ENCODE data around the gene TRIM24.

The TRIM24 gene

DNA sequence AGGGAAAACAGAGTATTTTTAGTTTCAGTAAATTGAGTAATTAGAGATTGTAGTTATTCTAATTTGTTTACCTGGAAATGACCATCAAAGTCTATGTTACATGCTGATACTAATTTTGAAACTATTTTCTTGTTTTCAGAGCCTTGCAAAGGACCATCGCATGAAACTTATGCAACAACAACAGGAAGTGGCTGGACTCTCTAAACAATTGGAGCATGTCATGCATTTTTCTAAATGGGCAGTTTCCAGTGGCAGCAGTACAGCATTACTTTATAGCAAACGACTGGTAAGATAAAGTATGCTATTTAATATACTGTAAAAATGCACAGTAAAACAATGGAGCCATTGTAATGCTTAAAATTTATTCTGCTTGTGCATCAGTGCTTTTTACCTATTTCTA is 78.5 kb downstream of the TRIM24 start:
- no peak for DNase-seq (ENCODE audit: low read depth, low spot score)

DNA sequence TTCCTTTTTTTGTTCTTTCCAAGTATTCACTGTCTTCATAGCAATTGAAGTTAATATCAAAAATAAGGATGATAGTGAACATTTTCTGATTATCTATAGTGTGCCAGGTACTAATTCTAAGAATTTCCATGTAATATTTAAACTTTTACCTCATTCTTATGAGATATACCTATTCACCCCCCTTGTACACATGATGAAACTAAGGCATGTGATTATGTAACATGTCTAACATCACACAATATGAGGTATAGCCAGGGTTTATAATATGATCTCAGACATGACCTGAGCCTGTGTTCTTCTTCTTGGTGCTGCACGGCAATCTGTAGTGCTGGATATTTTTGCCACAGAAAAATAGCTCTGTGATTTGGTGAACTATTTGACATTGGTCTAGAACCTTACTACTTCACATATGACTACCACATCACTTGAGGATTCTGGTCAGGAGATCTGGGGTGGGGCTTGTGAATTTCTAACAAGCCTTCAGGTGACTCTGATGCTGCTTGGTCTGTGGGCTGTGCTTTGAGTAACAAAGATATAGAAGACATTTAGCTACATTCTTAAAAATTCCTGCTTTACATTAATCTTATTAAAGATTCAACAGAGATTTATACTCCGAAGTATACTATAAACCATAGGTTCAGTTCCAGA is 79.1 kb downstream of the TRIM24 start:
- DNase-seq (ENCODE audit: low read depth, low spot score): no peak

DNA sequence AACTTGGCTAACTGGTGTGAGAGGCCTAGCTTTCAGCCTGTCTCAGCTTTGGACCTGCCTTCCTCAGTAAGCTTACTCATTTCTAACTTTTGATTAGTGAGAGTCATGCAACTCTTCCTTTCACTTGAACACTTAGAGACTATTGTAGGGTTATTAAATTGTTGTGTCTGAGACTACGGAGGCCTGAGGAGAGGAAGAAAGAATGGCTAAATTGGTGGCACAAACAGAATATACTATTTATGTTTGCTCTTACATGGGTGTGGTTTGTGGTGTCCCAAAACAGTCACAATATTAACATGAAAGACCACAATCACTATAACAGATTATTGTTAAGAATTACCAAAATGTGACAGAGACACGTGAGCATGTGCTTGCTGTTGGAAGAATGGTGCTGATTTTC is 82.1 kb downstream of the TRIM24 start:
- DNase-seq (ENCODE audit: low read depth, low spot score): no peak

DNA sequence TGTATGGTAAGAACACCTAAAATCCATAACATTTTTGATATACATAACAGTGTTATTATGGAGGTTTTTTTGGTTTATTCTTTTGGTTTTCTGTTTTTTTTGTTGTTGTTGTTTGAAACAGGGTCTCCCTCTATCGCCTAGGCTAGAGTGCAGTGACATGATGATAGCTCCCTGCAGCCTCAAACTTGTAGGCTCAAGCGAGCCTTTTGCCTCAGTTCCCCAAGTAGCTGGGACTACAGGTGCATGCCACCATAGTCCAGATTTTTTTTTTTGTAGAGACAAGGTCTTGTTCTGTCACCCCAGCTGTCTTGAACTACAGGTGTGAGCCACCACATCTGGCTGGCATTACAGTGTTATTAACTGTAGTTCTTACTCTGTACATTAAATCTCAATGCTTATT is 83.7 kb downstream of the TRIM24 start:
- DNase-seq (ENCODE audit: low read depth, low spot score): no peak

DNA sequence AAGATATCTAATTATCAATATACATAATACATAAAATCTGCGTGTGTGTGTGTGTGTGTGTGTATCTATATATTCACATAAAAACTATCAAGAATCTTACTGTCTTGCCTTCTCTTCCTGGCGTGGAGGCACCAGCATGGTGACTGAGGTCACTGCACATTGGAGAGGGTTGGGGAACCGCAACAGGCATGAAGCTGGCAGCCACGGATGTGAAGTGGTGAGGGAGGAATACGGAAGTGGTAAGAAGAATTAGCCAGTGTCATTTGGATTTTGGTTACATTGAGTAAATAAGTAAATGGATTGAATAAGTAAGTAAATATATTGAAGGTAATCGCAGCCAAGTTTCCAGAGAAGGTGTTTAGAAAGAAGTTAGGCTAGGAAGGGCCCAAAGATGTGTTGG is 85.1 kb downstream of the TRIM24 start:
- DNase-seq (ENCODE audit: low read depth, low spot score): no peak

DNA sequence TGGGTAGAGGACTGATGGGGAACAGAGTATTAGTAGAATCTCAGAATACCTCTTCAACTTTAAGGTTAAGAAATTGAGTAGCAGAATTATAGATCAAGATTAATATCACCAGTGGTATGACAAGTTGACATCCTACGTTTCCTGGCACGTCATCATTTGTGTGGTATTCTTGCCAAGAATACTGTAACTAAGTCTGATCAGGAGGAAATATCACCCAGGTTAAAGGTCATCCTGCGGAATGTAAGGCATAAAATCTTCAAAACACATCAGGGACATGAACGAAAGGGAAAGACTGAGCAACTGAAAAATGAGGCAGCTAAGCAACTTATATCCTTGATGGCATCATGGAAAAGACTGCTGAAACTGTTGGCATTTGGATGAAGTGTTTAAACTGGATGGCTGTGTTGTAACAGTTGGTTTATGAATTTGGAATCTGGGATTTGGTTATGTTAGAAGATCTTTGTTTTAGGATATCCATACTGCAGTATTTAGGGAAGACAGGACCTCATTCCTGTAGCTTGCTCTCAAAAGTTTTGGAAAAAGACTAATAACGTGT is 86.1 kb downstream of the TRIM24 start:
- DNase-seq (ENCODE audit: low read depth, low spot score): no peak

DNA sequence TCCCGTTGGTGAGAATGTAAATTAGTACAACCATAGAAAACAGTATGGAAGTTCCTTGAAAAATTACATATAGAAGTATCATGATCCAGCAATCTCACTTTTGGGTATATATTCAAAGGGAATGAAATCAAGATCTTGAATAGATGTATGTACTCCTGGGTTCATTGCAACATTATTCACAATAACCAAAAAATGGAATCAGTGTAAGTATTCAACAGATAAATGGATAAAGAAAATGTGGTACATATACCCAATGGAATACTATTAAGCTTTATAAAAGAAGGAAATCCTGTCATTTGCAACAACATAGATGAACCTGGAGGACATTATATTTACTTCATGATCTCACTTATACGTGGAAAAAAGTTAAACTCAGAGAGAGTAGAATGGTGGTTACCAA is 86.8 kb downstream of the TRIM24 start:
- DNase-seq (ENCODE audit: low read depth, low spot score): no peak

DNA sequence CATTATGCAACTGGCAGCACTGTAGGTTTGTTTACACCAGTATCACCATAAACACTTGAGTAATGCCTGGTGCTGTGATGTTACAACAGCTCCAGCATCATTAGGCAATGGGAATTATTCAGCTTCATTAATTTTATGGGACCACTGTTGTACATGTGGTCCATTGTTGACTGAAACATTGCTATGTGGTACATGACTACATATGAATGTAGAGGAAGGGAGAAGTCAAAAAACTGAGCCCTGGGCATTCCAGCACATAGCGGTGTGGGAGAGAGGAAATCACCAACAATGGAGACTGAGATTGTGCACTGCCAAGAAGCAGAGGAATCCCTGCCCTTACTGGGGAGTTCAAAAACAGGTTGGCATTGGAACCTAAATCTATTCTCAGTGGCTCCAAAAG is 89.0 kb downstream of the TRIM24 start:
- no peak for DNase-seq (ENCODE audit: low read depth, low spot score)

DNA sequence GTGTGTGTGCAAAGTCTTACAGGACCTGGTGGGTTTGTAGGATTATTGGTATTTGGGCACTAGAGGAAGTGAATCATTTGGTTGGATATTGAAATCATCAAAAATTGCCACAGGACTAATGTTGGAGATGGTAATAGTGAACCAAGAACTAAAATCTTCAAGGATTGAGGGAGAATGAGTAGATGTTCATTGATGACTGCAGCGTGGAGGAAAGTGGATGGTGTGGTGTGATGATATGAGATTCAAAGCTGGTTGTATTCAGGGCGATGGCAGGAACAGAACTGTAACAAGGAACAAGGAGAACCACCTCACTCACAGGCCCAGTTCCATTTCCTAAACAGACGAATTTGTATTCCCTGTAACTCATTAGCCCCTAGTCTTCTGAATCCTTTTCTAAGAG is 90.3 kb downstream of the TRIM24 start:
- no peak for DNase-seq (ENCODE audit: low read depth, low spot score)

DNA sequence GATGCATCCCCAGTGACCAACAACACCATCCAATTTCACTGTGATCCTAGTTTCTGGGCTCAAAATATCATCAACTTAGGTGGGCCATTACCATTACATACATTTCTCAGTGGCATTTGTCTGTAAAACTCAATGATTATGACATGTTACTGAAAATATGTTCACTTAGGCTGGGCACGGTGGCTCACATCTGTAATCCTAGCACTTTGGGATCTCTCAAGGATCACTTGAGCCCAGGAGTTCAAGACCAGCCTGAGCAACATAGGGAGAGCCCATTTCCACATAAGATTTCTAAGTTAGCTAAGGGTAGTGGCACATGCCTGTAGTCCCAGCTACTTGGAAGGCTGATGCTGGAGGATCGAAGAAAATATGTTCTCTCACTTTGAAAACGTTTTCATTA is 91.0 kb downstream of the TRIM24 start:
- DNase-seq (ENCODE audit: low read depth, low spot score): no peak

DNA sequence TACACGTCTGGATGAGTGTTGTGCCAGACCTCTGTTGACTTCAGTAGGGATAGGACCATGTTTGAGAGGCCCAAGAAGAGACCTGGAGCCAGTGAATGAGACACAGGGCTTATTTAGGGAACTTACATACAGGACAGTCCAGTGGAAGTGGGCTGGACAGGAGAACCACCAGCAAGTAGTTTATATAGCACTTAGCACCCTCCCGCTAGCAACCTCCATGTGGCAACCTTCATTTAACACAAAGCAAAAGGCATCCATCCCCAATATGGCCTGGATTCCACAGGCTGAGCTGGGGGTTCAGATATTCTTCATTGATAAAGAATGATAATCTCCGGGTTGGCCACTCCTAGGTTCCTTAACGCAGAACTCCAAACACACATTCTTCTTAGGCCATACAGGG is 93.7 kb downstream of the TRIM24 start:
- no peak for DNase-seq (ENCODE audit: low read depth, low spot score)

DNA sequence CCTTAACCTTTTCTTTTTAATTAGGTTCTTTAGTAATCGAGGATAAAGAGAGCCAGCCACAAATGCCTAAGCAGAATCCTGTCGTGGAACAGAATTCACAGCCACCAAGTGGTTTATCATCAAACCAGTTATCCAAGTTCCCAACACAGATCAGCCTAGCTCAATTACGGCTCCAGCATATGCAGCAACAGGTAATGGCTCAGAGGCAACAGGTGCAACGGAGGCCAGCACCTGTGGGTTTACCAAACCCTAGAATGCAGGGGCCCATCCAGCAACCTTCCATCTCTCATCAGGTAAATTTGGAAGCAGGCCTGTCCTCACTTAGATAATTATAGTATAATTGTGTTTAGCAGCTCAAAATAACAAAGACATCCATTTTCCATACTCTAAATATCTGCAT is 94.6 kb downstream of the TRIM24 start:
- no peak for DNase-seq (ENCODE audit: low read depth, low spot score)

DNA sequence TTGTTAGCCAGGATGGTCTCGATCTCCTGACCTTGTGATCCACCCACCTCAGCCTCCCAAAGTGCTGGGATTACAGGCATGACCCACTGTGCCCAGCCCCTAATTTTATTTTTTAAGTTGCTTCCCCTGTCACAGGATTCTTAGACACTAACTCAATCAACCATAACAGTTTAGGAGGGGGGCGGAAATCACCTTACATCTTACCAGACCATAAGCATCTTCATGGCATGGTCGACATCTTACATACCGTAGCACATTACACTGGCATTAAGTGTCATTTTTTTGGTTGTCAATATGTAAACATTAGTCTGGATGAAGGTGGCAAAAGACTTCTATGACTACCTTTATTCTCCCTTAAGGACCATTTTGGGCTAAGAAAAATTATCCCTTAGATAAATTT is 95.6 kb downstream of the TRIM24 start:
- no peak for DNase-seq (ENCODE audit: low read depth, low spot score)

DNA sequence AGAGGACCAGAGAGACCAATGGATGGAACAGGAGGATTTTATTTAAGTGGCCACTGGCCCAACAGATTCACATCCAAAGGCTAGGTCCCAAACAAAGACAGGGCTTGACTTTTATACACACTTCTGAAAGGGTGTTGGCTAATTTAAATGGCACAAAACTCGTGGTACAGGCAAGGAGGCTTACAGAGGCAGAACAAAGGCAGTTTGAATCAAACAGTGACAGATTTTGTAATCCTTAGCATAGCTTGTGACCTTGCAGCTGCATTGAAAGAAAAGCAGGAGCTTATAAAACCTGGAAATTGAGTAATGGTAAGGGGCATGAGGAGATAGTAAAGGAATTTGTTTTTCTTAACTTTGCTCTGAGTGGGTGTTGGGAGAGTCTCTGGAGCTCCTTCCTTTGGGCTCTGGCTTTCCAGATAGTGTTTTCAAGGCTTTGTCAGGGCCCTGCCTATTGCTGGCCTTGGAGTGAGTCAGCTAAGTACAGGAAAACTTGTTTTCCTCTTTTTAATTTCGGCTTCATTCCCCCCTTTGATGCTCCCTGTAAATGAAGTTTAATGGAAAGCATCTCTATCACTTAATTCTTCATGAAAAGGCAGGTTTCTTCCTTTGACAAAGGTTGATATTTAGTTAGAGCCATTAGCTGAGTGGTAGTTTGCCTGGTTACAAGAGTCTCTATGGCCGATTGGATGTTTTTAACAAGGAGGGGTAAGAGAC is 96.9 kb downstream of the TRIM24 start:
- no peak for DNase-seq (ENCODE audit: low read depth, low spot score)

DNA sequence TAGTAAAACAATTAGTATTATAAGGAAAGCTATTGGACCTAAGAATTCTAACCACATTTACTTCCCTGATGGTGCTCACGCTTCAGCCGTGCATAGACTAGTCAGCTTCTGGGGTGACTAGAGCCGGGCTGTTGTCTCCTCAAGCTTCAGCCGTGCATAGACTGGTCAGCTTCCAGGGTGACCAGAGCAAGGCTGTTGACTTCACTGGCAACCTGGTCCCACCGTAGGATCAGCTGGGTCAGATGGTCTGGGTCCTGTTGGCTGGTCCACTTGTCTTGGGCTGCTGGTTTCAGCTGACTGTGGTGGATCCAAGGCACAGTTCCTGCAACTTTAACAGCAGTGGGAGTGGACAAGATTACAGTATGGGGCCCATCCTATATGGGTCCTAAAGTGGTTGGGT is 99.4 kb downstream of the TRIM24 start:
- DNase-seq (ENCODE audit: low read depth, low spot score): no peak

DNA sequence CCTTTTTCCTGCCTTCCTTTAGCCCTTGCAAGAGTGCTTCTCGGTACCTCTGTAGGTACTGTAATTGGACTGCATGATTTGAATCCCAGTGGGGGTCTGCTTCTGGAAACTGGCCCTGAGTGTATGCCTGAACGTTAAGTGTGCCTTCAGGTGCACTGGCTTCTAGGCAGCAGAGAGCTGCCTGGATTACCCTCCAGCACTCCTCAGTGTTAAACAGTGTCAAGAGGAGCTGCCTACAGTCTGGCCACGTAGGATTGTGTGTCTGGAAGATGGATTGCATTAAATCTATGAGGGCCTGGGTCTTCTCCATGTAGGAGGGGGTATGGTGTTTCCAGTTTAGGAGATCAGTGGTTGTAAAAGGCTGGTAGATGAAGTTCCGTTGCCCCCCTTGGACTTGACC is 103.7 kb downstream of the TRIM24 start:
- DNase-seq (ENCODE audit: low read depth, low spot score): no peak

DNA sequence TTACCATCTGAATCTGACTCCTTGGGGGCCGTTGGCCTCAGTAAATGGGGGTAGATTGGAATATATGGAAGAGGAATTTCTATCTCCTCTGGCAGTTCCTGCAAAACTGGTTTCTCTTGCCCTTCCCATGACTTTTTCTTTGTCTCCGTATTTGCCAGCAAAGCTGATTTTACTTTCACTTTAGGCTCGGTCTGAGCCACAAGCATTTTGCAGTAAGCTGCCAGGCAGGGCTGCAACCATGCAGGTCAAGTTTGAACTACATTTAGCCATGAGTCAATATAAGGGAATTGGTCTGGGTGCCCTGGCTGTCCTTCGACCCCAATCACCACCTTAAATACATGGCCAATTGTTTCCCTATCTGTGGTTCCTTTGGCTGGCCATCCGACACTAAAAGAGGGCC is 104.3 kb downstream of the TRIM24 start:
- no peak for DNase-seq (ENCODE audit: low read depth, low spot score)

DNA sequence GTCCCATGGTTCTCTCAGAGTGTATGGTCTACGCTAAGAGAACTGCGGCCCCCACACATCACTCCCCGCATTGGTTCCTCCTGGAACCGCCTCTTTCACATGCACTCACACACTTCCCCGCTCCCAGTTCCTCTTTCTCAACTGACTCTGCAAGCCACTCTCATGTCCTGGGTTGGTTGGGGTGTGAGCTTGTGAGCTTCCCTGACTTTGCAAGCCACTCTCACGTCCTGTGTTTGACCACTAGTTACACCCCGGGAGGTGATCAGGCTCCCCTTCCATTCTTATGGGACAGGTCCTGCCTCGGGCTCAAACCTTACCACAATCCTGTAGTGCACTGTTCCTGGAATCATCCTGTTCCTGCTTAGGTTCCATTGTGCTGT is 105.0 kb downstream of the TRIM24 start:
- DNase-seq (ENCODE audit: low read depth, low spot score): no peak

DNA sequence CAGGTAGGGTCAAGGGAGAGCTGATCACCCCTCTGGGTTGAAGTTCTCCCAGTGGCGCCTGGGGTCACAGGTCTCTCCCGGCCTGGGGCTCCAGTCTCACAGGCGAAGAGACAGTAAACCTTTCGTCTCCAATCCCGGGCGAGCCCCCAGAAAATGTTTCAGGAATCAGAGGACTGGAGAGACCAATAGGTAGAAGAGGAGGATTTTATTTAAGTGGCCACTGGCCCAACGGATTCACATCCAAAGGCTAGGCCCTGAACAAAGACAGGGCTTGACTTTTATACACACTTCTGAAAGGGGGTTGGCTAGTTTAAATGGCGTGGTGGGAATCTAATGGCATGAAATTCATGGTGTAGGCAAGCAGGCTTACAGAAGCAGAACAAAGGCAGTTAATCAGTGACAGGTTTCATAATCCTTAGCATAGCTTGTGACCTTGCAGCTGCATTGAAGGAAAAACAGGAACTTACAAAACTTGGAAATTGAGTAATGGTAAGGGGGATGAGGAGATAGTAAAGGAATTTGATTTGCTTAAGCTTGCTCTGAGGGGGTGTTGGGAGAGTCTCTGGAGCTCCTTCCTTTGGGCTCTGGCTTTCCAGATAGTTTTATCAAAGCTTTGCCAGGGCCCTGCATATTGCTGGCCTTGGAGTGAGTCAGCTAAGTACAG is 105.5 kb downstream of the TRIM24 start:
- DNase-seq (ENCODE audit: low read depth, low spot score): no peak

DNA sequence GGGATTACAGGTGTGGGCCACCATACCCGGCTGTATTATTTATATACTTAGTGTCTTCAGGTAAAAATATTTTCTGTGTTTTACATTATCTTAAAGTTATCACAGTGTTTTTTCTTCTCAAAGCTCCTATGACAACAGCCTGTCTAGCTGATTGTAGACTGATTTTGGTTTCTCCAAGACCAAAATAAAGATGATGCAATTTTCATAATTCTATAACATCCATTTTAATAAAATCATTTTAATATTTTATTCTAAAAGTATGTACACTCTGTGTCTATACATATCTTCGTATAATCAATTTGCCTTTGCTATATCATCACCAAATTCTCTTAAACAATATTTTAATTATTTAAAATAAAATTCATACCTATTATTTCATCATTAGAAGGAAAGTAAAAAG is 108.6 kb downstream of the TRIM24 start:
- DNase-seq (ENCODE audit: low read depth, low spot score): no peak

DNA sequence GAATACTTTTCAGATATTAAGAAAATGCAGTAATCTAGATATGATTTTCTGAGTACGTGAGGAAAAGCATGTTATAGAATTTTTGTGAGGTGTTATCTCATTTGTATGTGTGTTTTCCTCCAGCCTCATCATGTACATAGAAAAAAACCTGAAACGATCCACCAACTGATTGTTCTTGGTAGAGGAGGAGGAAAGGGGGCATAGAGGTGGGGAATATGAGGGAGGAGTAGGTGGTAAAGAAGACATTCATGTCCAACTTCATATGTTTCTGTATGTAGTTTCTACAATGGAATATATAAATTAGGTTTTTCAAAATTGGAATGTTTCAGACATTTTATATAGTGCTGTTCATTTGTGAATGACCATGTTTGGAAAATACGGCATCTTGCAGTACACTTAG is 109.4 kb downstream of the TRIM24 start:
- no peak for DNase-seq (ENCODE audit: low read depth, low spot score)

DNA sequence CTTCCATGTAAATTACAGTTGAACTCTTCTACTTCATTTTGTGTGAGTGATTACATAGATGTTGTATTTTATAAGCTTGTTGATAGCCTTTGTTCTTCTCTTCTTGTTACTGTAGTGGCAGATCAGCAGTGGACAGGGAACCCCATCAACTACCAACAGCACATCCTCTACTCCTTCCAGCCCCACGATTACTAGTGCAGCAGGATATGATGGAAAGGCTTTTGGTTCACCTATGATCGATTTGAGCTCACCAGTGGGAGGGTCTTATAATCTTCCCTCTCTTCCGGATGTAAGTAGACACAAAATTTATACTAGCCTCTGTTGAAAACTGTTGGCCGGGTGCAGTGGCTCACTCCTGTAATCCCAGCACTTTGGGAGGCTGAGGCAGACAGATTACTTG is 110.7 kb downstream of the TRIM24 start:
- DNase-seq (ENCODE audit: low read depth, low spot score): no peak

DNA sequence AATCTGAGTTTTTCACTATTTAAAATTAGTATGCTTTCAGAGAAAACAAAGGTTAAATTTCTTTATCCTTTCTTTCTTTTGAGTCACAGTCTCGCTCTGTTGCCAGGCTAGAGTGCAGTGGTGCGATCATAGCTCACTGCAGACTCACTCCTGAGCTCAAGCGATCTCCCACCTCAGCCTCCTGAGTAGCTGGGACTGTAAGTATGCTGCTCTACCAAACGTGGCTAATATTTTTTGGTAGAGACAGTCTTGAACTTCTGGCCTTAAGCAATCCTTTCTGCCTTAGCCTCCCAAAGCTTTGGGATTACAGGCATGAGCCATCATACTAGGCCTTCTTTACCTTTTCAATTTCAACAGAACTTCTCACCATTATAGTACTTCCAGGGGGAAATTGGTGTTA is 113.7 kb downstream of the TRIM24 start:
- DNase-seq (ENCODE audit: low read depth, low spot score): no peak

Measured in activated naive CD8-positive, alpha-beta T cell treated with anti-CD3 and anti-CD28 coated beads, Interleukin-2, amount 50 U/mL, for 16 hours (primary cell).